ENCODE measurements around the gene CCL26.

GRCh38 chr7:75818472-75818871, 46.5 kb upstream of the CCL26 start:
- no peak for TF ChIP-seq ZNF75D (CRISPR knock-in tag; IDR thresholded peaks at IDR 0.05; ENCODE audit: borderline replicate concordance)
- no peak for TF ChIP-seq CCAR2 (optimal IDR thresholded peaks at IDR 0.05; ENCODE audit: low read depth, low read length)
- TF ChIP-seq ZNF670 (CRISPR knock-in tag; IDR thresholded peaks at IDR 0.05; ENCODE audit: borderline replicate concordance), result no peak
- no peak for TF ChIP-seq POLR2A (IDR thresholded peaks at IDR 0.05; ENCODE audit: insufficient read depth in 1 of 2, low read depth in 2 of 2, low read length in 2 of 2)

Measured in HepG2 (cell line).